GM18861 (cell line): ENCODE measurements around the gene MYL2.
A peak's percentile ranks its signal among the peaks of the same experiment; 100 is the strongest.

Source experiments
- ATAC-seq: cut with Tn5 transposase; IDR thresholded peaks from one replicate; pipeline ENCODE4 v1.9.1; 2021; ENCODE audit not compliant: unreplicated experiment

The MYL2 gene

GRCh38 chr12:110930348-110931314, 10.3 kb upstream of the MYL2 start:
- ATAC-seq = no peak

GRCh38 chr12:110929818-110930217, 9.4 kb upstream of the MYL2 start:
- no peak for ATAC-seq

- no peak for ATAC-seq
These were observed 8.3 kb upstream of the MYL2 start for GRCh38 chr12:110928700-110929099.

- ATAC-seq = no peak
These were observed 7.2 kb upstream of the MYL2 start for GRCh38 chr12:110927546-110927945.

- ATAC-seq = no peak
These were observed 3.4 kb upstream of the MYL2 start for GRCh38 chr12:110923692-110924334.

GRCh38 chr12:110923192-110923591, 2.8 kb upstream of the MYL2 start:
- no peak for ATAC-seq

- ATAC-seq = no peak
These were observed 2.3 kb upstream of the MYL2 start for GRCh38 chr12:110922652-110923051.

- no peak for ATAC-seq
These were observed 883 bp upstream of the MYL2 start for GRCh38 chr12:110921262-110921661.

- no peak for ATAC-seq
These were observed 659 bp downstream of the MYL2 start for GRCh38 chr12:110919720-110920119.

- ATAC-seq = no peak
These were observed 2.4 kb downstream of the MYL2 start for GRCh38 chr12:110917961-110918360.

GRCh38 chr12:110917467-110917866, 2.9 kb downstream of the MYL2 start:
- no peak for ATAC-seq

- ATAC-seq = no peak
These were observed 4.0 kb downstream of the MYL2 start for GRCh38 chr12:110916295-110916875.

GRCh38 chr12:110913119-110914056, 7.0 kb downstream of the MYL2 start:
- ATAC-seq = peak; percentile 99

GRCh38 chr12:110912263-110912662, 8.1 kb downstream of the MYL2 start:
- ATAC-seq = no peak

- no peak for ATAC-seq
These were observed 11.8 kb downstream of the MYL2 start for GRCh38 chr12:110908377-110909152.

- no peak for ATAC-seq
These were observed 12.8 kb downstream of the MYL2 start for GRCh38 chr12:110907583-110907982.

GRCh38 chr12:110906985-110907384, 13.4 kb downstream of the MYL2 start:
- no peak for ATAC-seq

GRCh38 chr12:110906516-110906915, 13.9 kb downstream of the MYL2 start:
- no peak for ATAC-seq

- ATAC-seq = no peak
These were observed 14.3 kb downstream of the MYL2 start for GRCh38 chr12:110906083-110906482.

GRCh38 chr12:110903511-110903910, 16.9 kb downstream of the MYL2 start:
- ATAC-seq = no peak
